Endothelial cell (in vitro differentiated cells): ENCODE results near the gene TPRG1. TPM values are rescaled to one million over a fixed set of nuclear protein-coding genes. Genes with fewer than 3 reads are reported as not detected.

Experiments
- DNase-seq: peaks from one replicate; pipeline ENCODE4 v3.0.0; 2021; ENCODE audit warnings: low spot score
- H3K27ac Mint-ChIP-seq: one replicate; pipeline ENCODE4 v1.8.0; 2021; ENCODE audit warnings: mixed read lengths, inconsistent platforms; ENCODE audit not compliant: unreplicated experiment
- H3K27me3 Mint-ChIP-seq: one replicate; pipeline ENCODE4 v1.8.0; 2021; ENCODE audit warnings: mild to moderate bottlenecking, moderate library complexity, mixed read lengths, inconsistent platforms; ENCODE audit not compliant: unreplicated experiment
- H3K36me3 Mint-ChIP-seq: one replicate; pipeline ENCODE4 v1.8.0; 2021; ENCODE audit warnings: mild to moderate bottlenecking, low read depth, mixed read lengths, inconsistent platforms; ENCODE audit not compliant: unreplicated experiment
- H3K4me1 Mint-ChIP-seq: one replicate; pipeline ENCODE4 v1.8.0; 2021; ENCODE audit warnings: mild to moderate bottlenecking, mixed read lengths, inconsistent platforms; ENCODE audit not compliant: unreplicated experiment
- H3K4me3 Mint-ChIP-seq: one replicate; pipeline ENCODE4 v1.8.0; 2021; ENCODE audit warnings: mild to moderate bottlenecking, mixed read lengths, inconsistent platforms; ENCODE audit not compliant: unreplicated experiment
- H3K9me3 Mint-ChIP-seq: one replicate; pipeline ENCODE4 v1.8.0; 2021; ENCODE audit warnings: mixed read lengths, inconsistent platforms; ENCODE audit not compliant: unreplicated experiment
- CTCF ChIP-seq: fragments of 200-600 bp; sonication (generic); IDR thresholded peaks from one replicate; pipeline ENCODE4 v1.5.0; 2021; ENCODE audit warnings: antibody characterized with exemption; ENCODE audit not compliant: unreplicated experiment
- total RNA-seq: library from RNA; stranded (reverse); fragmentation: NEBNext Ultra II Directional; extraction: Animal tissue kit (Norgen Biotek cat#: 25700); gene quantifications from one replicate; pipeline ENCODE4 v1.2.1, GENCODE V29; 2021; ENCODE audit not compliant: unreplicated experiment

Gene TPRG1
- total RNA-seq, 1 donor from 2014 or later = 2.1 TPM

- no peaks in the 10 kb centered on the region for H3K9me3 Mint-ChIP-seq
Measured at GRCh38 chr3:189337673-189338091, 165.9 kb downstream of the TPRG1 start.

GRCh38 chr3:189338366-189338765 lies 166.6 kb downstream of the TPRG1 start:
- no peak for TF ChIP-seq CTCF
- Mint-ChIP-seq H3K27me3 (peaks cover under 1% of the 10 kb centered on the region), H3K4me3 (no peak overlapping the region), H3K36me3 (no peaks in the 10 kb centered on the region), H3K27ac (no peak overlapping the region), H3K4me1 (no peaks in the 10 kb centered on the region), H3K9me3 (no peaks in the 10 kb centered on the region)
- no peak for DNase-seq

More at GRCh38 chr3:189337673-189338091, 165.9 kb downstream of the TPRG1 start:
- no peak for DNase-seq
- no peaks in the 10 kb centered on the region for H3K36me3 Mint-ChIP-seq
- H3K4me1 Mint-ChIP-seq = no peaks in the 10 kb centered on the region
- H3K27me3 Mint-ChIP-seq = peaks cover 2% of the 10 kb centered on the region
- no peak overlapping the region for H3K27ac Mint-ChIP-seq
- no peak for TF ChIP-seq CTCF
- no peak overlapping the region for H3K4me3 Mint-ChIP-seq

GRCh38 chr3:189339996-189340395 lies 168.2 kb downstream of the TPRG1 start:
- Mint-ChIP-seq H3K4me1 (no peaks in the 10 kb centered on the region), H3K27ac (no peak overlapping the region), H3K4me3 (no peak overlapping the region), H3K27me3 (no peaks in the 10 kb centered on the region), H3K9me3 (no peaks in the 10 kb centered on the region), H3K36me3 (no peaks in the 10 kb centered on the region)
- no peak for TF ChIP-seq CTCF
- no peak for DNase-seq

GRCh38 chr3:189340680-189341460 lies 169.1 kb downstream of the TPRG1 start:
- TF ChIP-seq CTCF = no peak
- DNase-seq = peak; percentile 9
- H3K27ac Mint-ChIP-seq = no peak overlapping the region

GRCh38 chr3:189342811-189343210 lies 171.0 kb downstream of the TPRG1 start:
- H3K9me3 Mint-ChIP-seq = no peaks in the 10 kb centered on the region
- H3K4me1 Mint-ChIP-seq = no peaks in the 10 kb centered on the region
- no peak for TF ChIP-seq CTCF
- no peaks in the 10 kb centered on the region for H3K27me3 Mint-ChIP-seq
- no peaks in the 10 kb centered on the region for H3K36me3 Mint-ChIP-seq
- no peak overlapping the region for H3K27ac Mint-ChIP-seq
- no peak overlapping the region for H3K4me3 Mint-ChIP-seq
- no peak for DNase-seq

More at GRCh38 chr3:189340680-189341460, 169.1 kb downstream of the TPRG1 start:
- Mint-ChIP-seq H3K4me1 (no peaks in the 10 kb centered on the region), H3K27me3 (no peaks in the 10 kb centered on the region), H3K36me3 (no peaks in the 10 kb centered on the region), H3K4me3 (no peak overlapping the region), H3K9me3 (no peaks in the 10 kb centered on the region)
